Cardiac fibroblast (primary cell): ENCODE results near the gene C2orf92.

Experiments used
- DNase-seq, 2 donors: peaks; one replicate each; pipeline versions ENCODE4 v3.0.0 to v3.0.0-alpha.2; 2010; ENCODE audit warnings: low read depth in 2 of 2
- H3K4me3 ChIP-seq, 2 donors: replicated peaks in 1 of 2; 1 replicate in 1 of 2; 2 replicates in 1 of 2; pipeline ENCODE4 v1.5.1; 2011; ENCODE audit warnings: low read depth in 2 of 2, low read length in 2 of 2, mild to moderate bottlenecking in 2 of 2, moderate library complexity in 1 of 2
- TF ChIP-seq, protein P1 (sequence below): IDR thresholded peaks from one replicate; pipeline ENCODE4 v1.5.1; 2011; ENCODE audit warnings: low read depth, mild to moderate bottlenecking, low read length, inconsistent platforms

Gene C2orf92

DNA sequence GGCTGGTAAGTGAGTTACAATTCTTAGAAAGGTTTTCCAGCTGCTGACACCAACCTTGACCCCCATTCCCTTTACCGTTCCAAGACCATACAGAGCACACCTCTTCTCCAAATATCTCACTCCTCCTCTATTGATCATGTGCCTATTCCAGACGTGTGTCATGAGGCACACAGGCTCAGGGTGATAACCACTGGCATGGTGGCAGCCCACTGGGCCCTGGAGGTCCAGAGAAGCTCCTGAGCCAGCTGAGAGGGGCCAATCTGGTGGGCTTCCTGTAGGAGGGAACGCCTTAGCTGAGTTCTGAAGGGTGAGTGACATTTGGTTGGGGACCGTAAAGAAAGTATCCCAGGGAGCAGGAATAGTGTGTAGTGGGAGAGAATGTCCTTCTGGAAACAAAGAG, 72.2 kb downstream of the C2orf92 start:
- DNase-seq: no peak
- no peak overlapping the region for H3K4me3 ChIP-seq
- TF ChIP-seq, protein P1, sequence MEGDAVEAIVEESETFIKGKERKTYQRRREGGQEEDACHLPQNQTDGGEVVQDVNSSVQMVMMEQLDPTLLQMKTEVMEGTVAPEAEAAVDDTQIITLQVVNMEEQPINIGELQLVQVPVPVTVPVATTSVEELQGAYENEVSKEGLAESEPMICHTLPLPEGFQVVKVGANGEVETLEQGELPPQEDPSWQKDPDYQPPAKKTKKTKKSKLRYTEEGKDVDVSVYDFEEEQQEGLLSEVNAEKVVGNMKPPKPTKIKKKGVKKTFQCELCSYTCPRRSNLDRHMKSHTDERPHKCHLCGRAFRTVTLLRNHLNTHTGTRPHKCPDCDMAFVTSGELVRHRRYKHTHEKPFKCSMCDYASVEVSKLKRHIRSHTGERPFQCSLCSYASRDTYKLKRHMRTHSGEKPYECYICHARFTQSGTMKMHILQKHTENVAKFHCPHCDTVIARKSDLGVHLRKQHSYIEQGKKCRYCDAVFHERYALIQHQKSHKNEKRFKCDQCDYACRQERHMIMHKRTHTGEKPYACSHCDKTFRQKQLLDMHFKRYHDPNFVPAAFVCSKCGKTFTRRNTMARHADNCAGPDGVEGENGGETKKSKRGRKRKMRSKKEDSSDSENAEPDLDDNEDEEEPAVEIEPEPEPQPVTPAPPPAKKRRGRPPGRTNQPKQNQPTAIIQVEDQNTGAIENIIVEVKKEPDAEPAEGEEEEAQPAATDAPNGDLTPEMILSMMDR: no peak

DNA sequence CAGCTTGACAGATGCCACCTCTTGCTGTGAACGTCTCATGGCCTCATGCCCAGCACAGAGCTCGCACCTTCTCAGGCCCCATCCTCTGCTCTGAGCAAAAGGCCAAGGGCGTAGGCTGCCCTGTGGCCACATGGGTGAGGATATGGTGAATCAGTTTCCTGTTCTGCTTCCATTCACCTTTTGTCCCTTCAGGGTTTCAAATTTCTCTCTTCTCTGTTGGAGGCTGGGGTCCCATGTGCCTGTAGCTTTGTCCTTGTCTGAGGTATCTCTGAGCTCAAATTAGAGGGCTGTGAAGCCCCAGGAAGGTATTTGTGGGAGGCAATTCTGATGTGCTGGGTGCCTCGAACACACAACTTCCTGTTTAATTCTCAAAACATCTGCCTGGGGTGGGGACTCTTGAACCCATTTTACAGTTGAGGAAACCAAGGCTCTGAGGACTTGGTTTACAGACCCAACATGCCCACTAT, 72.9 kb downstream of the C2orf92 start:
- H3K4me3 ChIP-seq: no peak overlapping the region
- TF ChIP-seq, protein P1: no peak
- DNase-seq: peak in 1 of 2 donors; percentile 42

DNA sequence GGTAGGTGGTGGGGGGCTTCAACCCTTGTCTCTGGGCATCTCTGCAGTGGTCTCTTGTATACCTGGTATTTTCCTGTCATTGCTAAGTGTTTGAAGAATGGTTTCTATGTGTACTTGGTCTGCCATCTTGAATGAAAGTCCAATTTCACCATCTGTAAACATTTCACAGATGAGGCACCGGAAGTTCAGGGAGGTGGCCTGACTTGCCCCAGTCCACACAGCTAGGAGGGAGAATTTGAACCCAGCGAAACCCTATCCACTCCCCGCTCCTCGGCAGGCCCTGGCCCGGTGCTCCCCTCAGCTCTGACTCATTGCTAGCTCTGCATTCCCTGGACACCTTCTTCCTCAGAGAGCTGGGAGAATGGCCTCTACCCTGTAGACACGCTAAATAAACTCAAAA, 74.4 kb downstream of the C2orf92 start:
- no peak for DNase-seq
- TF ChIP-seq, protein P1: no peak
- H3K4me3 ChIP-seq: no peak overlapping the region

DNA sequence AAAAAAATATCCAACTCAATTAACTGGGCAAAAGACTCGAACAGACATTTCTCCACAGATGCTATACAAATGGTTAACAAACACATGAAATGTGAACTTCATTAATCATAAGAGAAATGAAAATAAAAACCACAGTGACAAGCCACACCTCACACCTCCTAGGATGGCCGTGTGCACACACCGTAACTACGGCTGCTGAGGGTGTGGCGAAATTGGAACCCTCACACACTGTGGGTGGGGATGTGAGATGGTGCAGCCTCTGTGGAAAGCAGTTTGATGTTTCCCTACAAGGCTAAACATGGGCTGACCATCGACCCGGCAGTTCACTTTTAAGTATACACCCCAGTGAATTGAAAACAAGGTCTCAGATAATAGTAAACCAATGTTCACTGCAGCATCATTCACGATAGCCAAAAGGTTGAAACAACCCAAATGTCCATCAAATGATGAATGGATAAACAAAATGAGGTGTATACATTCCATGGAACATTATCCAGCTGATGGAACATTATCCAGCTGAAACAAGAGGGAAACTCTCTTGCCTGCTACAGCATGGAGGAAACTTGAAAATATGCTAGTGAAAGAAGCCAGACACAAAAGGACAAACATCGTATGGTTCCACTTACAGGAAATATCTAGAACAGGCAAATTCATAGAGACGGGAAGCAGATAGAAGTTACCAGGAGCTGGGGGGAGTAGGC, 76.1 kb downstream of the C2orf92 start:
- TF ChIP-seq, protein P1: no peak
- H3K4me3 ChIP-seq: no peak overlapping the region
- no peak for DNase-seq

DNA sequence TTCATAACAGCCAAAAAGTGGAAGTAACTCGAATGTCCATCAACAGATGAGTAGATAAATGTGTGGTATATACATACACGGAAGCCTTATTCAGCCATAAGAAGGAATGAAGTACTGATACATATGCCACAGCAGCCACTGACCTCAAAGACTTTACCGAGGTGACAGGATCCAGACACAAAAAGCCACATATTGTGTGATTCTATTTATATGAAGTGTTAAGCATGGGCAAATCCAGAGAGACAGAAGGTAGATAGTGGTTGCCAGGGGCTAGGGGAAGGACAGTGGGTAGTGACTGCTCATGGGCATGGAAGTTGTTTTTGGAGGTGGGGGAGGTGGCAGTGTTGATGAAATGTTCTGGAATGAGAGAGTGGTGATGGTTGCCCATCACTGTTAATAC, 77.8 kb downstream of the C2orf92 start:
- TF ChIP-seq, protein P1: no peak
- DNase-seq: no peak
- H3K4me3 ChIP-seq: no peak overlapping the region

DNA sequence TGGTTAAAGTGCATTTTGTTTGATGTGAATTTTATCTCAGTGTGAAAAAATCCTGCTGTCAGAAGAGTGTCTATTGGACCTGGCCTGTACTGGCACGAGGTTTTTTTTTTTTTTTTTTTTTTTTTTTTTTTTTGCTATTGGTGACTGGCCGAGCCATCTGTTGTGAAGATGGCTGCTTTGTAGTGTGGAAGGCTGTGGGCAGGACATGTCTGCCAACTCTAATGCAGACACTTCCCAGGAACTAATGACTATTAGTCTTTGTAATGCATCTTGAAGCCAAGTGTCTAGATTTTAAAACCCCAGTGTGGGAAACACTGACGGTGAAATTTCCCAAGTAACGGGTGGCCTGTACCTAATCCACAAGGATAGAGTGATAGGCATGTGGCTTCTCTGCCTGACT, 78.2 kb downstream of the C2orf92 start:
- peak; percentile 33 to 34 for DNase-seq
- TF ChIP-seq, protein P1: no peak
- H3K4me3 ChIP-seq: no peak overlapping the region

DNA sequence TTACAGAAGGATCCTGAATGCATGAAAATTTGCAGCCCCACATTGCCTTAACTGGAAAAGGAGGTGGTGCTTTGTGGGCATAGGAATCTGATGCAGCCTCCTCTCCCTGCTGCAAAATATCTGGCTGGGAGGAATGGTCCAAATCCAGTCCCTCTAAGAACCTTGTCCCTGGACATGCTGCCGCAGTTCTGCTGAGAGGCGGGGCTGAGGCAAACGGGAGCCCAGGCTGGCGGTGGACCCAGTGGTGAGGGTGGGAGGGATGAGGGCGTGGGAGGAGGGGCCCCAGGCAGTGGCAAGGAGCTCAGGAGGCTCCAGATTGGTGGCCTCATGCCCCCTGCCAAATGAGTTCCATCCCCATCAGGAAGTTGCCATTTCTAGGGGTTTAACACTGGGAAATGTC, 80.1 kb downstream of the C2orf92 start:
- DNase-seq: no peak
- H3K4me3 ChIP-seq: no peak overlapping the region
- TF ChIP-seq, protein P1: no peak
